ENCODE results near the gene OLIG2. TPM values are rescaled to one million over a fixed set of nuclear protein-coding genes. Genes with fewer than 3 reads are reported as not detected.

OLIG2 gene
- total RNA-seq, 1 donor from 2014 or later, result 0.72 TPM

GRCh38 chr21:33063907-33064622 is 38.3 kb downstream of the OLIG2 start:
- TF ChIP-seq CTCF (IDR thresholded peaks at IDR 0.05; ENCODE audit: unreplicated experiment), result no peak
- Mint-ChIP-seq H3K36me3 (ENCODE audit: insufficient read depth) (no peaks in the 10 kb centered on the region), H3K27me3 (peaks cover 78% of the 10 kb centered on the region), H3K4me1 (ENCODE audit: low read depth) (peaks cover 2% of the 10 kb centered on the region), H3K4me3 (ENCODE audit: low read depth) (no peak overlapping the region), H3K9me3 (ENCODE audit: low read depth) (no peaks in the 10 kb centered on the region), H3K27ac (no peak overlapping the region)
- DNase-seq (ENCODE audit: low spot score, unreplicated experiment), result no peak

- no peak overlapping the region for H3K27ac Mint-ChIP-seq
- no peaks in the 10 kb centered on the region for H3K9me3 Mint-ChIP-seq (ENCODE audit: low read depth)
- H3K4me1 Mint-ChIP-seq (ENCODE audit: low read depth), result peaks cover 2% of the 10 kb centered on the region
- DNase-seq (ENCODE audit: low spot score, unreplicated experiment), result no peak
- no peak for TF ChIP-seq CTCF (IDR thresholded peaks at IDR 0.05; ENCODE audit: unreplicated experiment)
- H3K27me3 Mint-ChIP-seq, result peaks cover 78% of the 10 kb centered on the region
- no peaks in the 10 kb centered on the region for H3K36me3 Mint-ChIP-seq (ENCODE audit: insufficient read depth)
- H3K4me3 Mint-ChIP-seq (ENCODE audit: low read depth), result no peak overlapping the region
Measured at GRCh38 chr21:33064623-33065390, 39.1 kb downstream of the OLIG2 start.

- Mint-ChIP-seq H3K27ac (no peak overlapping the region), H3K4me3 (ENCODE audit: low read depth) (no peak overlapping the region), H3K36me3 (ENCODE audit: insufficient read depth) (no peaks in the 10 kb centered on the region), H3K27me3 (peaks cover 75% of the 10 kb centered on the region), H3K4me1 (ENCODE audit: low read depth) (peaks cover 3% of the 10 kb centered on the region), H3K9me3 (ENCODE audit: low read depth) (no peaks in the 10 kb centered on the region)
- no peak for TF ChIP-seq CTCF (IDR thresholded peaks at IDR 0.05; ENCODE audit: unreplicated experiment)
- DNase-seq (ENCODE audit: low spot score, unreplicated experiment), result no peak
Measured at GRCh38 chr21:33067043-33067442, 41.3 kb downstream of the OLIG2 start.

GRCh38 chr21:33067457-33067856 is 41.7 kb downstream of the OLIG2 start:
- peaks cover 76% of the 10 kb centered on the region for H3K27me3 Mint-ChIP-seq
- no peak overlapping the region for H3K4me3 Mint-ChIP-seq (ENCODE audit: low read depth)
- no peak for TF ChIP-seq CTCF (IDR thresholded peaks at IDR 0.05; ENCODE audit: unreplicated experiment)
- peaks cover 3% of the 10 kb centered on the region for H3K4me1 Mint-ChIP-seq (ENCODE audit: low read depth)
- H3K27ac Mint-ChIP-seq, result no peak overlapping the region
- H3K36me3 Mint-ChIP-seq (ENCODE audit: insufficient read depth), result no peaks in the 10 kb centered on the region
- DNase-seq (ENCODE audit: low spot score, unreplicated experiment), result no peak
- H3K9me3 Mint-ChIP-seq (ENCODE audit: low read depth), result no peaks in the 10 kb centered on the region

- H3K4me3 Mint-ChIP-seq (ENCODE audit: low read depth), result no peak overlapping the region
- peaks cover 80% of the 10 kb centered on the region for H3K27me3 Mint-ChIP-seq
Measured at GRCh38 chr21:33069243-33069642, 43.5 kb downstream of the OLIG2 start.

More at GRCh38 chr21:33069243-33069642, 43.5 kb downstream of the OLIG2 start:
- no peaks in the 10 kb centered on the region for H3K9me3 Mint-ChIP-seq (ENCODE audit: low read depth)
- no peak overlapping the region for H3K27ac Mint-ChIP-seq
- no peak for TF ChIP-seq CTCF (IDR thresholded peaks at IDR 0.05; ENCODE audit: unreplicated experiment)
- no peaks in the 10 kb centered on the region for H3K36me3 Mint-ChIP-seq (ENCODE audit: insufficient read depth)
- no peak for DNase-seq (ENCODE audit: low spot score, unreplicated experiment)
- peaks cover 3% of the 10 kb centered on the region for H3K4me1 Mint-ChIP-seq (ENCODE audit: low read depth)

Data from progenitor cell of endocrine pancreas (in vitro differentiated cells).